ENCODE results near the gene PPP2R2C.

The PPP2R2C gene

GRCh38 chr4:6422105-6422504, 50.3 kb downstream of the PPP2R2C start:
- DNase-seq, result no peak

- no peak for DNase-seq
Observed at GRCh38 chr4:6421397-6421796, 51.0 kb downstream of the PPP2R2C start.

- no peak for DNase-seq
Observed at GRCh38 chr4:6420972-6421371, 51.4 kb downstream of the PPP2R2C start.

- DNase-seq, result no peak
Observed at GRCh38 chr4:6420036-6420435, 52.4 kb downstream of the PPP2R2C start.

GRCh38 chr4:6419452-6420028, 52.9 kb downstream of the PPP2R2C start:
- DNase-seq, result no peak

GRCh38 chr4:6418193-6418755, 54.1 kb downstream of the PPP2R2C start:
- DNase-seq, result no peak

- DNase-seq, result no peak
Observed at GRCh38 chr4:6417516-6418050, 54.8 kb downstream of the PPP2R2C start.

- no peak for DNase-seq
Observed at GRCh38 chr4:6416518-6417286, 55.7 kb downstream of the PPP2R2C start.

GRCh38 chr4:6415031-6415705, 57.2 kb downstream of the PPP2R2C start:
- DNase-seq, result no peak

GRCh38 chr4:6414578-6414977, 57.8 kb downstream of the PPP2R2C start:
- no peak for DNase-seq

- DNase-seq, result no peak
Observed at GRCh38 chr4:6410664-6411063, 61.8 kb downstream of the PPP2R2C start.

GRCh38 chr4:6410068-6410467, 62.3 kb downstream of the PPP2R2C start:
- DNase-seq, result no peak

- DNase-seq, result no peak
Observed at GRCh38 chr4:6409381-6409780, 63.0 kb downstream of the PPP2R2C start.

GRCh38 chr4:6408263-6408662, 64.2 kb downstream of the PPP2R2C start:
- DNase-seq, result no peak

GRCh38 chr4:6405397-6405706, 67.1 kb downstream of the PPP2R2C start:
- DNase-seq, result no peak

GRCh38 chr4:6404611-6405396, 67.6 kb downstream of the PPP2R2C start:
- no peak for DNase-seq

GRCh38 chr4:6403400-6403685, 69.1 kb downstream of the PPP2R2C start:
- no peak for DNase-seq

- DNase-seq, result no peak
Observed at GRCh38 chr4:6402566-6403399, 69.6 kb downstream of the PPP2R2C start.

GRCh38 chr4:6401797-6402196, 70.6 kb downstream of the PPP2R2C start:
- DNase-seq, result no peak

GRCh38 chr4:6396696-6397236, 75.6 kb downstream of the PPP2R2C start:
- DNase-seq, result no peak

- no peak for DNase-seq
Observed at GRCh38 chr4:6395466-6396228, 76.8 kb downstream of the PPP2R2C start.

Measured in stimulated activated naive CD4-positive, alpha-beta T cell (primary cell).